ENCODE data around the gene LIN7B. TPM values are rescaled to one million over a fixed set of nuclear protein-coding genes. Genes with fewer than 3 reads are reported as not detected.

Gene LIN7B
- total and polyA plus RNA-seq, 9 of the 15 experiments (the other 6 are each of a cell fraction or from before 2014, with no cell fraction given): 0.89 to 15.7 (median 4.0) TPM

- Histone ChIP-seq H3K27me3 (ENCODE audit: control insufficient read depth in 2 of 2, insufficient read depth in 2 of 2, low read length in 2 of 2) (no peaks in the 10 kb centered on the region), H3K27ac (ENCODE audit: extremely low read depth, low read depth, low read length) (no peak overlapping the region), H3K9me3 (replicated peaks; ENCODE audit: control insufficient read depth, insufficient read depth, low read depth, low read length) (no peaks in the 10 kb centered on the region), H3K9me1 (ENCODE audit: control insufficient read depth, insufficient read depth, low read length) (no peaks in the 10 kb centered on the region), H3K79me2 (ENCODE audit: control insufficient read depth, insufficient read depth, low read length) (peaks cover 47% of the 10 kb centered on the region; the same call in 2 of the 3 replicates), H2AFZ (ENCODE audit: low read depth, low read length) (peak overlapping the region; percentile 69; the same call in 1 of the 2 replicates), H3K4me1 (replicated peaks in 1 of 2; ENCODE audit: control insufficient read depth in 2 of 2, insufficient read depth in 2 of 2, low read length in 2 of 2) (peaks cover 52 to 85% of the 10 kb centered on the region in 2 experiments), H3K4me3 (peak overlapping the region; percentile 54), H4K20me1 (replicated peaks; ENCODE audit: control insufficient read depth, insufficient read depth, low read length) (peaks cover 5% of the 10 kb centered on the region; the same call in 1 of the 2 replicates), H3K9ac (ENCODE audit: insufficient read depth in 1 of 2, low read depth in 2 of 2, low read length in 2 of 2) (peak overlapping the region in 1 of 2 experiments; percentile 81; a peak in 2 of 4 replicates), H3K4me2 (ENCODE audit: insufficient read depth, low read length) (peak overlapping the region; percentile 99), H3K36me3 (ENCODE audit: control insufficient read depth, insufficient read depth, low read length) (no peaks in the 10 kb centered on the region)
- DNase-seq (ENCODE audit: extremely low read depth in 1 of 4, low spot score in 3 of 4) (peak in 2 of 4 experiments; percentile 3 to 4), ATAC-seq (no peak), FAIRE-seq (no peak)
- TF ChIP-seq TGIF2 (CRISPR knock-in tag; IDR thresholded peaks at IDR 0.05) (0 out of 2 replicates have a peak, but pooled peaks have one; percentile 39), OTX1 (CRISPR knock-in tag; IDR thresholded peaks at IDR 0.05) (0 out of 2 replicates have a peak, but pooled peaks have one; percentile 1), LCOR (CRISPR knock-in tag; IDR thresholded peaks at IDR 0.05) (0 out of 2 replicates have a peak, but pooled peaks have one; percentile 7), PKNOX1 (IDR thresholded peaks at IDR 0.05) (peak; percentile 23; the same call in 1 of the 2 replicates), SIX5 (IDR thresholded peaks at IDR 0.05; ENCODE audit: borderline replicate concordance in 1 of 2, insufficient read depth in 1 of 2, low read depth in 1 of 2, low read length in 2 of 2) (no peak), CREB1 (IDR thresholded peaks at IDR 0.05) (no peak), CREB1 (CRISPR knock-in tag; IDR thresholded peaks at IDR 0.05) (peak; percentile 1; the same call in 1 of the 2 replicates), CCAR2 (IDR thresholded peaks at IDR 0.05; ENCODE audit: low read depth, low read length) (no peak), RERE (CRISPR knock-in tag; IDR thresholded peaks at IDR 0.05; ENCODE audit: borderline replicate concordance) (peak; percentile 93; the same call in 1 of the 2 replicates), GABPB1 (CRISPR knock-in tag; IDR thresholded peaks at IDR 0.05) (peak; percentile 48; the same call in 1 of the 2 replicates)
- intact Hi-C loops (cut with micrococcal nuclease) (loop anchor here (5.0 to 10.0 kb wide), 3 partner anchors 157 to 820 kb away; partner anchors contain the start of genes GYS1, RUVBL2 and SLC17A7), in situ Hi-C loops (cut with MboI) (no loop called here)
- POLR2A ChIA-PET: interaction anchor here (0.7 to 2.0 kb wide), 2 partner anchors 11 to 13 kb away, joined by 3 to 7 read pairs; no protein-coding TSS in a partner anchor
- CTCF ChIA-PET (ENCODE audit: low intra/inter-chr PET ratio): no interaction called here
- BruUV-seq (replicated peaks): no TSS peak
- WGBS (ENCODE audit: insufficient coverage, low coverage, missing lambda C conversion rate): 8% methylated on average over 8 of the region's 10 CpGs
These were observed 38.0 kb downstream of the LIN7B start for GRCh38 chr19:49152119-49152550.
